DMS79 (cell line): ENCODE measurements around the gene MYH9.

Experiments
- DNase-seq: peaks from one replicate; lab custom pipeline; 2025; lab: John Stamatoyannopoulos, UW

Gene MYH9

GRCh38 chr22:36386351-36386899, 1.3 kb downstream of the MYH9 start:
- no peak for DNase-seq

GRCh38 chr22:36385491-36386350, 2.0 kb downstream of the MYH9 start:
- peak; percentile 70 for DNase-seq

GRCh38 chr22:36384766-36385481, 2.8 kb downstream of the MYH9 start:
- DNase-seq: no peak

- peak; percentile 22 for DNase-seq
Observed at GRCh38 chr22:36383110-36383581, 4.6 kb downstream of the MYH9 start.

- no peak for DNase-seq
Observed at GRCh38 chr22:36381513-36382128, 6.1 kb downstream of the MYH9 start.

- DNase-seq: no peak
Observed at GRCh38 chr22:36379593-36380361, 8.0 kb downstream of the MYH9 start.

GRCh38 chr22:36378869-36379217, 8.9 kb downstream of the MYH9 start:
- DNase-seq: no peak

- DNase-seq: no peak
Observed at GRCh38 chr22:36378080-36378868, 9.5 kb downstream of the MYH9 start.

GRCh38 chr22:36377022-36377631, 10.6 kb downstream of the MYH9 start:
- DNase-seq: no peak

- DNase-seq: no peak
Observed at GRCh38 chr22:36376265-36376664, 11.5 kb downstream of the MYH9 start.

GRCh38 chr22:36375071-36375980, 12.4 kb downstream of the MYH9 start:
- no peak for DNase-seq

GRCh38 chr22:36374603-36375024, 13.2 kb downstream of the MYH9 start:
- DNase-seq: no peak

- DNase-seq: peak; percentile 13
Observed at GRCh38 chr22:36373258-36373579, 14.5 kb downstream of the MYH9 start.

GRCh38 chr22:36371920-36372319, 15.8 kb downstream of the MYH9 start:
- DNase-seq: no peak

- peak; percentile 54 for DNase-seq
Observed at GRCh38 chr22:36369922-36370791, 17.6 kb downstream of the MYH9 start.

GRCh38 chr22:36369004-36369921, 18.5 kb downstream of the MYH9 start:
- no peak for DNase-seq

- DNase-seq: no peak
Observed at GRCh38 chr22:36368359-36368983, 19.3 kb downstream of the MYH9 start.
